Osteoblast (primary cell): Measurements from ENCODE around the gene ASTN2. TPM values are rescaled to one million over a fixed set of nuclear protein-coding genes. Genes with fewer than 3 reads are reported as not detected.

Experiments used
- DNase-seq: peaks from one replicate; pipeline ENCODE4 v3.0.0; 2011; ENCODE audit warnings: low spot score, mixed read lengths; ENCODE audit not compliant: insufficient read length; ENCODE audit errors: missing footprints
- H2AFZ ChIP-seq: 2 replicates; pipeline ENCODE4 v1.6.0; 2011; ENCODE audit warnings: mild to moderate bottlenecking, low read length
- H3K27ac ChIP-seq: 2 replicates; pipeline ENCODE4 v1.5.1; 2011; ENCODE audit warnings: mild to moderate bottlenecking, low read depth, low read length, moderate library complexity
- H3K27me3 ChIP-seq: 2 replicates; pipeline ENCODE4 v1.6.0; 2012; ENCODE audit warnings: mild to moderate bottlenecking, control low read depth, inconsistent platforms, low read length, moderate library complexity; ENCODE audit not compliant: insufficient read depth
- H3K36me3 ChIP-seq: 2 replicates; pipeline ENCODE4 v1.5.1; 2011; ENCODE audit warnings: mild to moderate bottlenecking, low read length, control low read depth, moderate library complexity; ENCODE audit not compliant: insufficient read depth
- H3K4me1 ChIP-seq: 2 replicates; pipeline ENCODE4 v1.5.1; 2011; ENCODE audit warnings: mild to moderate bottlenecking, low read length, control low read depth, moderate library complexity; ENCODE audit not compliant: insufficient read depth
- H3K4me2 ChIP-seq: 2 replicates; pipeline ENCODE4 v1.6.0; 2011; ENCODE audit warnings: mild to moderate bottlenecking, low read length; ENCODE audit not compliant: insufficient read depth
- H3K4me3 ChIP-seq: fragments of 200-600 bp; sonication (generic); 3 replicates; pipeline ENCODE4 v1.5.1; 2012; ENCODE audit warnings: mild to moderate bottlenecking, low read length, inconsistent platforms; ENCODE audit not compliant: insufficient read depth
- H3K79me2 ChIP-seq: 2 replicates; pipeline ENCODE4 v1.6.0; 2012; ENCODE audit warnings: mild to moderate bottlenecking, low read length, control low read depth, inconsistent platforms; ENCODE audit not compliant: insufficient read depth
- H3K9me3 ChIP-seq: 2 replicates; pipeline ENCODE4 v1.5.1; 2011; ENCODE audit warnings: low read depth, low read length, control low read depth
- H4K20me1 ChIP-seq: 2 replicates; pipeline ENCODE4 v1.6.0; 2012; ENCODE audit warnings: mild to moderate bottlenecking, low read length, control low read depth; ENCODE audit not compliant: insufficient read depth
- CTCF ChIP-seq: IDR thresholded peaks from 2 replicates; pipeline ENCODE4 v1.5.1; 2011; ENCODE audit warnings: mild to moderate bottlenecking, low read depth, low read length, moderate library complexity; ENCODE audit errors: extremely low read depth
- total RNA-seq: library from RNA; depleted of rRNA; stranded (reverse); fragments of >200 nt; gene quantifications from 2 replicates; pipeline ENCODE4 v1.2.3, GENCODE V29; 2012

The ASTN2 gene
- total RNA-seq, 1 donor: 4.7 TPM

GRCh38 chr9:116786737-116787136 lies 628.1 kb downstream of the ASTN2 start:
- TF ChIP-seq CTCF: no peak
- Histone ChIP-seq H3K4me2 (no peak overlapping the region), H3K36me3 (no peaks in the 10 kb centered on the region), H3K4me3 (no peak overlapping the region), H3K27me3 (no peaks in the 10 kb centered on the region), H3K27ac (no peak overlapping the region), H2AFZ (no peak overlapping the region), H3K4me1 (no peaks in the 10 kb centered on the region), H4K20me1 (no peaks in the 10 kb centered on the region), H3K79me2 (no peaks in the 10 kb centered on the region), H3K9me3 (no peaks in the 10 kb centered on the region)
- DNase-seq: no peak

- no peak for TF ChIP-seq CTCF
Observed at GRCh38 chr9:116777116-116777515, 637.7 kb downstream of the ASTN2 start.

GRCh38 chr9:116774421-116775180 lies 640.3 kb downstream of the ASTN2 start:
- H3K27me3 ChIP-seq: no peaks in the 10 kb centered on the region
- no peak for DNase-seq
- no peaks in the 10 kb centered on the region for H4K20me1 ChIP-seq
- no peaks in the 10 kb centered on the region for H3K9me3 ChIP-seq
- no peak for TF ChIP-seq CTCF
- no peaks in the 10 kb centered on the region for H3K79me2 ChIP-seq
- H3K27ac ChIP-seq: no peak overlapping the region
- no peak overlapping the region for H3K4me2 ChIP-seq
- H3K4me1 ChIP-seq: no peaks in the 10 kb centered on the region
- H3K4me3 ChIP-seq: no peak overlapping the region
- no peak overlapping the region for H2AFZ ChIP-seq
- no peaks in the 10 kb centered on the region for H3K36me3 ChIP-seq

More at GRCh38 chr9:116777116-116777515, 637.7 kb downstream of the ASTN2 start:
- no peak for DNase-seq
- H2AFZ ChIP-seq: no peak overlapping the region
- no peak overlapping the region for H3K4me2 ChIP-seq
- H3K4me3 ChIP-seq: no peak overlapping the region
- no peak overlapping the region for H3K27ac ChIP-seq
- H3K9me3 ChIP-seq: no peaks in the 10 kb centered on the region
- H3K79me2 ChIP-seq: no peaks in the 10 kb centered on the region
- no peaks in the 10 kb centered on the region for H3K36me3 ChIP-seq
- no peaks in the 10 kb centered on the region for H4K20me1 ChIP-seq
- H3K27me3 ChIP-seq: no peaks in the 10 kb centered on the region
- H3K4me1 ChIP-seq: no peaks in the 10 kb centered on the region

GRCh38 chr9:116767219-116767618 lies 647.6 kb downstream of the ASTN2 start:
- no peak overlapping the region for H3K27ac ChIP-seq
- no peaks in the 10 kb centered on the region for H3K79me2 ChIP-seq
- H3K9me3 ChIP-seq: no peaks in the 10 kb centered on the region
- no peak overlapping the region for H3K4me3 ChIP-seq
- H3K4me1 ChIP-seq: no peaks in the 10 kb centered on the region
- H3K36me3 ChIP-seq: no peaks in the 10 kb centered on the region
- no peak overlapping the region for H2AFZ ChIP-seq
- H4K20me1 ChIP-seq: no peaks in the 10 kb centered on the region
- no peak for DNase-seq
- no peaks in the 10 kb centered on the region for H3K27me3 ChIP-seq
- TF ChIP-seq CTCF: no peak
- no peak overlapping the region for H3K4me2 ChIP-seq
